H1 (cell line): ENCODE results near the gene PIGBOS1. TPM values are rescaled to one million over a fixed set of nuclear protein-coding genes. Genes with fewer than 3 reads are reported as not detected.

ENCODE experiments used
- CTCF ChIA-PET: fragments of 300-600 bp; sonication (Branson Sonifier 250); formaldehyde crosslinking; loops from one replicate; lab custom pipeline; 2021; ENCODE audit not compliant: partially characterized antibody; lab: Charles Lee
- POLR2A ChIA-PET: fragments of 300-600 bp; sonication (Branson Sonifier 250); formaldehyde crosslinking; loops from one replicate; lab custom pipeline; 2021; ENCODE audit warnings: inconsistent platforms; ENCODE audit not compliant: partially characterized antibody; lab: Charles Lee
- DNase-seq, 2 experiments: peaks; one replicate each; pipeline versions ENCODE4 v3.0.0 to v3.0.0-alpha.2; 2010 to 2022; ENCODE audit warnings: low spot score in 2 of 2, low read depth in 1 of 2, mixed read lengths in 1 of 2
- FAIRE-seq: peaks from 2 replicates; lab custom pipeline; 2011; peaks lifted over from hg19 to GRCh38; lab: Jason Lieb, UNC
- H2AFZ ChIP-seq: 2 replicates; pipeline ENCODE4 v1.8.1; 2012; ENCODE audit warnings: low read length, inconsistent platforms
- H2AK5ac ChIP-seq: 2 replicates; pipeline ENCODE4 v1.6.1; 2013; ENCODE audit warnings: low read depth, low read length
- H2BK120ac ChIP-seq: replicated peaks from 2 replicates; pipeline ENCODE3; 2013; ENCODE audit warnings: low read depth, low read length, inconsistent platforms
- H2BK12ac ChIP-seq: 2 replicates; pipeline ENCODE4 v1.6.1; 2013; ENCODE audit warnings: low read depth, low read length
- H2BK15ac ChIP-seq: 2 replicates; pipeline ENCODE4 v1.6.1; 2013; ENCODE audit warnings: low read length
- H2BK20ac ChIP-seq: 2 replicates; pipeline ENCODE4 v1.6.1; 2013; ENCODE audit warnings: low read length
- H2BK5ac ChIP-seq: 2 replicates; pipeline ENCODE4 v1.6.1; 2013; ENCODE audit warnings: low read depth, low read length
- H3K14ac ChIP-seq: 2 replicates; pipeline ENCODE4 v1.6.1; 2013; ENCODE audit warnings: inconsistent platforms; ENCODE audit not compliant: insufficient read length
- H3K18ac ChIP-seq: 2 replicates; pipeline ENCODE4 v1.6.1; 2013; ENCODE audit warnings: low read length; ENCODE audit errors: extremely low read depth
- H3K23ac ChIP-seq: 2 replicates; pipeline ENCODE4 v1.6.1; 2013; ENCODE audit warnings: inconsistent platforms; ENCODE audit not compliant: insufficient read length
- H3K23me2 ChIP-seq: 2 replicates; pipeline ENCODE4 v1.6.1; 2013; ENCODE audit warnings: low read depth, low read length
- H3K27ac ChIP-seq: 2 replicates; pipeline ENCODE4 v1.6.1; 2011; ENCODE audit warnings: low read depth, low read length, inconsistent platforms
- H3K27me3 ChIP-seq, 4 experiments: replicated peaks in 1 of 4; 1 replicate in 1 of 4; 2 replicates in 3 of 4; pipeline versions ENCODE4 v1.6.1 to v1.8.1; 2011 to 2013; ENCODE audit warnings: low read length in 3 of 4, mild to moderate bottlenecking in 3 of 4, inconsistent platforms in 2 of 4, mixed read lengths in 2 of 4, moderate library complexity in 1 of 4; ENCODE audit not compliant: control insufficient read depth in 3 of 4, insufficient read depth in 3 of 4; ENCODE audit errors: extremely low read depth in 1 of 4
- H3K36me3 ChIP-seq, 4 experiments: 2 replicates each; pipeline versions ENCODE4 v1.6.1 to v1.8.1; 2011 to 2013; ENCODE audit warnings: mild to moderate bottlenecking in 4 of 4, low read length in 3 of 4, moderate library complexity in 2 of 4, control low read depth in 1 of 4, inconsistent platforms in 1 of 4; ENCODE audit not compliant: insufficient read depth in 4 of 4, control insufficient read depth in 2 of 4
- H3K4ac ChIP-seq: replicated peaks from 2 replicates; pipeline ENCODE3; 2013; ENCODE audit warnings: low read length, low read depth, mixed read lengths, inconsistent platforms; ENCODE audit not compliant: insufficient read length
- H3K4me1 ChIP-seq, 4 experiments: replicated peaks in 1 of 4; 1 replicate in 1 of 4; 2 replicates in 3 of 4; pipeline versions ENCODE4 v1.6.1 to v1.8.1; 2011 to 2013; ENCODE audit warnings: low read length in 3 of 4, inconsistent platforms in 2 of 4, mixed read lengths in 1 of 4; ENCODE audit not compliant: insufficient read depth in 4 of 4, control insufficient read depth in 3 of 4
- H3K4me2 ChIP-seq, 2 experiments: 2 replicates each; pipeline versions ENCODE4 v1.6.1 to v1.8.1; 2011 to 2013; ENCODE audit warnings: low read depth in 2 of 2, low read length in 2 of 2, control low read depth in 1 of 2, inconsistent platforms in 1 of 2, mild to moderate bottlenecking in 1 of 2; ENCODE audit not compliant: insufficient read depth in 1 of 2
- H3K4me3 ChIP-seq, 4 experiments: fragments of 200-600, 300-600 bp in 1 of 4; sonication (generic), shearing (Covaris generic), sonication (Bioruptor Twin) in 1 of 4; 2 replicates each; pipeline versions ENCODE4 v1.5.1 to v1.8.1; 2011 to 2016; ENCODE audit warnings: low read length in 4 of 4, low read depth in 3 of 4, control low read depth in 2 of 4, inconsistent platforms in 2 of 4, mild to moderate bottlenecking in 2 of 4, mixed read lengths in 1 of 4, moderate library complexity in 1 of 4; ENCODE audit not compliant: insufficient read depth in 2 of 4; ENCODE audit errors: extremely low read depth in 1 of 4
- H3K56ac ChIP-seq: replicated peaks from 2 replicates; pipeline ENCODE3; 2013; ENCODE audit warnings: low read depth, mild to moderate bottlenecking, mixed read lengths, low read length, inconsistent platforms; ENCODE audit not compliant: insufficient read length
- H3K79me1 ChIP-seq: 2 replicates; pipeline ENCODE4 v1.6.1; 2013; ENCODE audit warnings: low read depth, low read length, control low read depth
- H3K79me2 ChIP-seq, 2 experiments: 2 replicates each; pipeline versions ENCODE4 v1.6.1 to v1.8.1; 2012 to 2013; ENCODE audit warnings: low read length in 2 of 2, mild to moderate bottlenecking in 2 of 2, inconsistent platforms in 1 of 2; ENCODE audit not compliant: insufficient read depth in 2 of 2, control insufficient read depth in 1 of 2
- H3K9ac ChIP-seq, 4 experiments: replicated peaks in 1 of 4; 1 replicate in 1 of 4; 2 replicates in 3 of 4; pipeline versions ENCODE4 v1.6.1 to v1.8.1; 2011 to 2013; ENCODE audit warnings: low read depth in 3 of 4, low read length in 3 of 4, control low read depth in 2 of 4, mild to moderate bottlenecking in 2 of 4, moderate library complexity in 2 of 4, inconsistent platforms in 1 of 4; ENCODE audit errors: extremely low read depth in 1 of 4
- H3K9me3 ChIP-seq, 2 experiments: 2 replicates each; pipeline versions ENCODE4 v1.6.1 to v1.8.1; 2012 to 2013; ENCODE audit warnings: mild to moderate bottlenecking in 2 of 2, moderate library complexity in 2 of 2, control low read depth in 1 of 2, inconsistent platforms in 1 of 2, low read depth in 1 of 2, low read length in 1 of 2, mixed read lengths in 1 of 2; ENCODE audit not compliant: insufficient read depth in 2 of 2
- H4K20me1 ChIP-seq, 2 experiments: replicated peaks in 1 of 2; 2 replicates each; pipeline versions ENCODE3 to v1.8.1; 2011 to 2013; ENCODE audit warnings: inconsistent platforms in 2 of 2, low read length in 2 of 2, mild to moderate bottlenecking in 1 of 2; ENCODE audit not compliant: insufficient read depth in 2 of 2, control insufficient read depth in 1 of 2
- H4K5ac ChIP-seq: 2 replicates; pipeline ENCODE4 v1.6.1; 2013; ENCODE audit warnings: low read length, low read depth, mixed read lengths, inconsistent platforms; ENCODE audit not compliant: insufficient read length
- H4K8ac ChIP-seq: 2 replicates; pipeline ENCODE4 v1.8.0; 2013; ENCODE audit warnings: mild to moderate bottlenecking, moderate library complexity, low read length, inconsistent platforms; ENCODE audit not compliant: insufficient read depth; ENCODE audit errors: extremely low read depth
- H4K91ac ChIP-seq: replicated peaks from 2 replicates; pipeline ENCODE3; 2013; ENCODE audit warnings: low read length, mixed read lengths, inconsistent platforms; ENCODE audit not compliant: insufficient read length
- BRCA1 ChIP-seq: IDR thresholded peaks from 2 replicates; pipeline ENCODE4 v1.6.1; 2012; ENCODE audit warnings: low read depth, low read length, improper control_type of control experiment
- JUN ChIP-seq: IDR thresholded peaks from 2 replicates; pipeline ENCODE4 v1.6.1; 2011; ENCODE audit warnings: low read depth, mild to moderate bottlenecking, improper control_type of control experiment, low read length
- KDM5A ChIP-seq: fragments of 200-600 bp; IDR thresholded peaks from 2 replicates; pipeline ENCODE4 v1.7.1; 2012; ENCODE audit warnings: mild to moderate bottlenecking, low read length, inconsistent platforms, mixed read lengths
- MAX ChIP-seq: IDR thresholded peaks from 2 replicates; pipeline ENCODE4 v1.6.1; 2012; ENCODE audit warnings: inconsistent platforms
- POLR2AphosphoS5 ChIP-seq: IDR thresholded peaks from 2 replicates; pipeline ENCODE4 v1.6.1; 2011; ENCODE audit warnings: low read depth, low read length
- SIN3A ChIP-seq, 2 experiments: IDR thresholded peaks in 1 of 2; conservative IDR thresholded peaks in 1 of 2; 2 replicates each; pipeline ENCODE4 v1.6.1; 2011 to 2012; ENCODE audit warnings: low read length in 2 of 2, improper control_type of control experiment in 1 of 2, low read depth in 1 of 2, mild to moderate bottlenecking in 1 of 2
- SIRT6 ChIP-seq: IDR thresholded peaks from one replicate; pipeline ENCODE4 v1.7.1; 2012; ENCODE audit warnings: low read length, inconsistent platforms
- WGBS, 2 experiments: shearing (Covaris generic) in 1 of 2; methylation state at CpG; one replicate each; pipeline versions ENCODE4 v1.1.6 to v1.1.7; 2013 to 2015; ENCODE audit warnings: low lambda C conversion rate in 2 of 2, mixed read lengths in 2 of 2, inconsistent platforms in 1 of 2, low coverage in 1 of 2, missing lambda C conversion rate in 1 of 2; ENCODE audit not compliant: insufficient replicate concordance in 2 of 2, insufficient coverage in 1 of 2, insufficient read length in 1 of 2; ENCODE audit errors: extremely low coverage in 1 of 2, missing lambda C conversion rate in 1 of 2; 5-methylcytosine and 5-hydroxymethylcytosine counted together
- polyA plus RNA-seq, 7 experiments: library from polyadenylated mRNA; depleted of rRNA in 3 of 7; stranded (reverse) in 5 of 7; unstranded in 2 of 7; fragments of >200 nt in 5 of 7; fragments of 200-250 nt in 2 of 7; gene quantifications; 1 replicate in 5 of 7; 2 replicates in 1 of 7; 4 replicates in 1 of 7; pipeline versions ENCODE4 v1.2.1 to v1.2.3, GENCODE V29; 2011 to 2013; ENCODE audit warnings: missing spikeins in 2 of 7, mixed read lengths in 2 of 7
- total RNA-seq: library from RNA; stranded (reverse); fragmentation: NEBNext Ultra II Directional; extraction: Animal tissue kit (Norgen Biotek cat#: 25700); gene quantifications from 2 replicates; pipeline ENCODE4 v1.2.1, GENCODE V29; 2021

PIGBOS1 gene
- total and polyA plus RNA-seq, 2 of the 8 experiments (the other 6 are each of a cell fraction or from before 2014, with no cell fraction given): 7.8 to 16.7 TPM

DNA sequence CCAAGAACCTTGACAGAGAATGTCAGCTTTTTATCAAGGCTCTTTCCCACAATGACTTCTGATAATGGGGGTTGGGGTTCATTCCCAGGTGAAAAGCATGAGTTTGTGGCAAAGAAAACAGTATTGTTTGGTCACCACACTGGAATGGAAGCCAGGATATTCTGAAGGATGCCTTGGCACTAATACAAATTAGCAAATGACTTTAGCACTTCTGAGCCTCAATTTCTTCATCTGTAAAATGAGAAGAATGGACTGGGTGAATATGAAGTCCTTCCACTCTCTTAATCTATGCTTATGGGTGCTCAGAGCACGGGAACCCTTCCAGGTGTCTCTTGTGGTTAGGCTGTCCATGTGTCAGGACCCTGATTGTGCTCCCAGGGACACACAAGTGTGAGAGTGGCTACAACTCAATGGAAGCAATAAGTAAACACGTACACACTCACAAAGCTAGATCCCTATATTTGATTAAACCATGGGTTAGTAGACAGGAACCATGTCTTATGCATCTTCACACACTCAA is 50.7 kb downstream of the PIGBOS1 start:
- Histone ChIP-seq H3K56ac (no peak overlapping the region), H3K9me3 (no peaks in the 10 kb centered on the region; a peak in 1 of 4 replicates), H3K4me2 (no peak overlapping the region), H3K27ac (no peak overlapping the region), H4K20me1 (no peaks in the 10 kb centered on the region), H2BK120ac (no peak overlapping the region), H2BK15ac (no peak overlapping the region), H4K8ac (no peak overlapping the region), H3K4me1 (no peaks in the 10 kb centered on the region), H3K14ac (no peak overlapping the region), H3K23me2 (no peaks in the 10 kb centered on the region), H2BK5ac (no peak overlapping the region), H4K5ac (no peak overlapping the region), H2BK12ac (no peak overlapping the region), H3K27me3 (no peaks in the 10 kb centered on the region), H3K4ac (no peak overlapping the region), H3K9ac (no peak overlapping the region), H3K18ac (no peak overlapping the region), H2BK20ac (no peak overlapping the region), H3K36me3 (no peaks in the 10 kb centered on the region), H4K91ac (no peak overlapping the region), H3K79me2 (no peaks in the 10 kb centered on the region), H3K79me1 (no peaks in the 10 kb centered on the region), H2AK5ac (no peak overlapping the region), H3K23ac (no peak overlapping the region), H2AFZ (no peak overlapping the region), H3K4me3 (no peak overlapping the region)
- TF ChIP-seq SIN3A (conservative IDR thresholded peaks at IDR 0.05 in 1 of 2, IDR thresholded peaks at IDR 0.05 in 1 of 2; ENCODE audit: low read depth in 1 of 2, low read length in 2 of 2): no peak
- no peak for TF ChIP-seq BRCA1
- no peak for TF ChIP-seq MAX
- TF ChIP-seq KDM5A: no peak
- TF ChIP-seq SIRT6: no peak
- TF ChIP-seq POLR2AphosphoS5: no peak
- TF ChIP-seq JUN: no peak
- DNase-seq: no peak
- ChIA-PET POLR2A (no interaction called here), CTCF (interaction anchor here (1.0 kb wide), 1 partner anchor 48 kb away, joined by 3 read pairs; no protein-coding TSS in a partner anchor)
- FAIRE-seq: no peak
- 81% methylated on average over 2 of the region's 2 CpGs; no CpG with 5 or more reads in 1 of the 2 experiments for WGBS, 2 experiments
